ENCODE measurements around the gene PPP4R2.

- no peak for TF ChIP-seq POLR2A (IDR thresholded peaks at IDR 0.05)
- TF ChIP-seq, protein P1, sequence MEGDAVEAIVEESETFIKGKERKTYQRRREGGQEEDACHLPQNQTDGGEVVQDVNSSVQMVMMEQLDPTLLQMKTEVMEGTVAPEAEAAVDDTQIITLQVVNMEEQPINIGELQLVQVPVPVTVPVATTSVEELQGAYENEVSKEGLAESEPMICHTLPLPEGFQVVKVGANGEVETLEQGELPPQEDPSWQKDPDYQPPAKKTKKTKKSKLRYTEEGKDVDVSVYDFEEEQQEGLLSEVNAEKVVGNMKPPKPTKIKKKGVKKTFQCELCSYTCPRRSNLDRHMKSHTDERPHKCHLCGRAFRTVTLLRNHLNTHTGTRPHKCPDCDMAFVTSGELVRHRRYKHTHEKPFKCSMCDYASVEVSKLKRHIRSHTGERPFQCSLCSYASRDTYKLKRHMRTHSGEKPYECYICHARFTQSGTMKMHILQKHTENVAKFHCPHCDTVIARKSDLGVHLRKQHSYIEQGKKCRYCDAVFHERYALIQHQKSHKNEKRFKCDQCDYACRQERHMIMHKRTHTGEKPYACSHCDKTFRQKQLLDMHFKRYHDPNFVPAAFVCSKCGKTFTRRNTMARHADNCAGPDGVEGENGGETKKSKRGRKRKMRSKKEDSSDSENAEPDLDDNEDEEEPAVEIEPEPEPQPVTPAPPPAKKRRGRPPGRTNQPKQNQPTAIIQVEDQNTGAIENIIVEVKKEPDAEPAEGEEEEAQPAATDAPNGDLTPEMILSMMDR (IDR thresholded peaks at IDR 0.05): no peak
These were observed 22.8 kb upstream of the PPP4R2 start for GRCh38 chr3:72973786-72974185.

Measured in adrenal gland (tissue), 5 donors.